Type B pancreatic cell (in vitro differentiated cells): Measurements from ENCODE around the gene PRKG1. TPM values are rescaled to one million over a fixed set of nuclear protein-coding genes. Genes with fewer than 3 reads are reported as not detected.

ENCODE experiments used
- DNase-seq: peaks from one replicate; pipeline ENCODE4 v3.0.0; 2021; ENCODE audit warnings: mixed read lengths; ENCODE audit not compliant: unreplicated experiment; ENCODE audit errors: extremely low spot score
- H3K27ac Mint-ChIP-seq: 2 replicates; pipeline ENCODE4 v1.8.0; 2021; ENCODE audit warnings: mild to moderate bottlenecking, mixed read lengths
- H3K27me3 Mint-ChIP-seq: 2 replicates; pipeline ENCODE4 v1.8.0; 2021; ENCODE audit warnings: mixed read lengths
- H3K36me3 Mint-ChIP-seq: 2 replicates; pipeline ENCODE4 v1.8.0; 2021; ENCODE audit warnings: mixed read lengths
- H3K4me1 Mint-ChIP-seq: one replicate; pipeline ENCODE4 v1.8.0; 2021; ENCODE audit warnings: mixed read lengths; ENCODE audit not compliant: unreplicated experiment
- H3K4me3 Mint-ChIP-seq: 2 replicates; pipeline ENCODE4 v1.8.0; 2021; ENCODE audit warnings: mild to moderate bottlenecking, mixed read lengths
- H3K9me3 Mint-ChIP-seq: 2 replicates; pipeline ENCODE4 v1.8.0; 2021; ENCODE audit warnings: mixed read lengths
- CTCF ChIP-seq: fragments of 200-600 bp; sonication (generic); conservative IDR thresholded peaks from 2 replicates; pipeline ENCODE4 v1.5.0; 2021; ENCODE audit warnings: antibody characterized with exemption, mild to moderate bottlenecking
- total RNA-seq: library from RNA; stranded (reverse); gene quantifications from 2 replicates; pipeline ENCODE4 v1.2.1, GENCODE V29; 2021; ENCODE audit warnings: low replicate concordance

Gene PRKG1
- total RNA-seq, 1 donor from 2014 or later, result 12.3 TPM

- no peaks in the 10 kb centered on the region for H3K9me3 Mint-ChIP-seq
- no peak for DNase-seq
- H3K27me3 Mint-ChIP-seq, result no peaks in the 10 kb centered on the region
- H3K36me3 Mint-ChIP-seq, result no peaks in the 10 kb centered on the region
- no peak overlapping the region for H3K4me3 Mint-ChIP-seq
- no peak for TF ChIP-seq CTCF
- H3K4me1 Mint-ChIP-seq, result peaks cover 5% of the 10 kb centered on the region
- H3K27ac Mint-ChIP-seq, result no peak overlapping the region
Measured at GRCh38 chr10:51214207-51215196, 140.2 kb downstream of the PRKG1 start.

- no peaks in the 10 kb centered on the region for H3K27me3 Mint-ChIP-seq
- no peak overlapping the region for H3K4me3 Mint-ChIP-seq
- TF ChIP-seq CTCF, result no peak
- no peak overlapping the region for H3K27ac Mint-ChIP-seq
- no peaks in the 10 kb centered on the region for H3K36me3 Mint-ChIP-seq
- no peak for DNase-seq
- H3K4me1 Mint-ChIP-seq, result peaks cover 5% of the 10 kb centered on the region
- no peaks in the 10 kb centered on the region for H3K9me3 Mint-ChIP-seq
Measured at GRCh38 chr10:51215951-51216834, 141.9 kb downstream of the PRKG1 start.

GRCh38 chr10:51217505-51217904 lies 143.2 kb downstream of the PRKG1 start:
- Mint-ChIP-seq H3K4me1 (peaks cover 5% of the 10 kb centered on the region), H3K36me3 (no peaks in the 10 kb centered on the region), H3K4me3 (no peak overlapping the region), H3K27me3 (no peaks in the 10 kb centered on the region), H3K27ac (no peak overlapping the region), H3K9me3 (no peaks in the 10 kb centered on the region)
- no peak for DNase-seq
- TF ChIP-seq CTCF, result no peak

GRCh38 chr10:51224671-51225161 lies 150.4 kb downstream of the PRKG1 start:
- Mint-ChIP-seq H3K9me3 (no peaks in the 10 kb centered on the region), H3K4me1 (peaks cover 16% of the 10 kb centered on the region), H3K4me3 (no peak overlapping the region), H3K36me3 (no peaks in the 10 kb centered on the region), H3K27ac (no peak overlapping the region), H3K27me3 (no peaks in the 10 kb centered on the region)
- DNase-seq, result no peak
- no peak for TF ChIP-seq CTCF

- no peak for TF ChIP-seq CTCF
- no peaks in the 10 kb centered on the region for H3K36me3 Mint-ChIP-seq
Measured at GRCh38 chr10:51227897-51228713, 153.8 kb downstream of the PRKG1 start.

More at GRCh38 chr10:51227897-51228713, 153.8 kb downstream of the PRKG1 start:
- Mint-ChIP-seq H3K9me3 (no peaks in the 10 kb centered on the region), H3K4me3 (no peak overlapping the region), H3K4me1 (peaks cover 16% of the 10 kb centered on the region), H3K27me3 (no peaks in the 10 kb centered on the region), H3K27ac (no peak overlapping the region)
- DNase-seq, result no peak
